HepG2 (cell line): ENCODE results near the gene PAK2. TPM values are rescaled to one million over a fixed set of nuclear protein-coding genes. Genes with fewer than 3 reads are reported as not detected.
A peak's percentile ranks its signal among the peaks of the same experiment; 100 is the strongest.

Experiments
- ATAC-seq: fragments of 200-7000 bp; cut with Tn5 transposase; 3 replicates; pipeline ENCODE4 v1.9.1; 2020; ENCODE audit warnings: mild to moderate bottlenecking, moderate library complexity
- BruUV-seq: library from RNA; stranded (reverse); fragments of 400-500 nt; replicated peaks from 2 replicates; lab custom pipeline; 2021; lab: Mats Ljungman, UMichigan
- CTCF ChIA-PET: fragments of 300-600 bp; formaldehyde crosslinking; extraction: SDS; loops from one replicate; lab custom pipeline; 2021; ENCODE audit warnings: low total read pairs, inconsistent platforms, low intra/inter-chr PET ratio; lab: Yijun Ruan, JAX
- POLR2A ChIA-PET: fragments of 350-600 bp; sonication (Branson Sonifier 250); formaldehyde crosslinking; loops from one replicate; lab custom pipeline; 2020; ENCODE audit warnings: antibody characterized with exemption, inconsistent platforms; lab: Yijun Ruan, JAX
- DNase-seq: peaks from one replicate; pipeline ENCODE4 v3.0.0-alpha.2; 2015; ENCODE audit warnings: low spot score
- FAIRE-seq: peaks from 3 replicates; lab custom pipeline; 2011; peaks lifted over from hg19 to GRCh38; lab: Jason Lieb, UNC
- H2AFZ ChIP-seq: one replicate; pipeline ENCODE4 v1.6.1; 2011; ENCODE audit warnings: low read length, inconsistent platforms
- H3K27ac ChIP-seq: fragments of 300-600 bp; 3 replicates; pipeline ENCODE4 v1.8.0; 2011; ENCODE audit warnings: mixed run types, mild to moderate bottlenecking, mixed read lengths, low read length, inconsistent platforms; ENCODE audit not compliant: insufficient read depth; ENCODE audit errors: extremely low read length
- H3K27me3 ChIP-seq, 2 experiments: fragments of 200-600 bp in 1 of 2; 2 replicates in 1 of 2; 3 replicates in 1 of 2; pipeline versions ENCODE4 v1.6.0 to v1.8.0; 2011; ENCODE audit warnings: low read length in 2 of 2, mild to moderate bottlenecking in 2 of 2, moderate library complexity in 2 of 2, inconsistent platforms in 1 of 2; ENCODE audit not compliant: insufficient read depth in 2 of 2, control insufficient read depth in 1 of 2
- H3K36me3 ChIP-seq, 2 experiments: fragments of 200-600 bp in 1 of 2; replicated peaks in 1 of 2; 2 replicates in 1 of 2; 3 replicates in 1 of 2; pipeline versions ENCODE4 v1.5.1 to v1.8.0; 2011; ENCODE audit warnings: low read length in 2 of 2, inconsistent platforms in 1 of 2; ENCODE audit not compliant: insufficient read depth in 2 of 2, control insufficient read depth in 1 of 2
- H3K4me1 ChIP-seq: 2 replicates; pipeline ENCODE4 v1.5.1; 2012; ENCODE audit warnings: low read length, inconsistent platforms; ENCODE audit not compliant: insufficient read depth
- H3K4me2 ChIP-seq: 2 replicates; pipeline ENCODE4 v1.6.0; 2011; ENCODE audit warnings: low read depth, low read length, inconsistent platforms
- H3K4me3 ChIP-seq, 3 experiments: fragments of 200-600 bp in 1 of 3; sonication (generic), shearing (Covaris generic) in 1 of 3; replicated peaks in 1 of 3; 2 replicates each; pipeline ENCODE4 v1.5.1; 2011 to 2016; ENCODE audit warnings: low read length in 3 of 3, inconsistent platforms in 2 of 3, low read depth in 2 of 3, mild to moderate bottlenecking in 2 of 3, control low read depth in 1 of 3, mixed read lengths in 1 of 3; ENCODE audit not compliant: insufficient read depth in 1 of 3
- H3K79me2 ChIP-seq: one replicate; pipeline ENCODE4 v1.6.1; 2011; ENCODE audit warnings: low read length, inconsistent platforms; ENCODE audit not compliant: insufficient read depth
- H3K9ac ChIP-seq: 2 replicates; pipeline ENCODE4 v1.6.0; 2011; ENCODE audit warnings: mild to moderate bottlenecking, low read depth, low read length, inconsistent platforms; ENCODE audit not compliant: insufficient read depth
- H3K9me3 ChIP-seq: 2 replicates; pipeline ENCODE4 v1.5.1; 2012; ENCODE audit warnings: mild to moderate bottlenecking, low read length
- H4K20me1 ChIP-seq: 2 replicates; pipeline ENCODE4 v1.6.0; 2011; ENCODE audit warnings: inconsistent platforms, mild to moderate bottlenecking, low read length, moderate library complexity; ENCODE audit not compliant: insufficient read depth
- CBX5 ChIP-seq: sonication (generic); formaldehyde crosslinking; IDR thresholded peaks from 2 replicates; pipeline ENCODE4 v1.4.0; 2020; ENCODE audit warnings: missing genetic modification reagents, borderline replicate concordance
- FOXP1 ChIP-seq, 2 experiments: fragments of 450-650 bp in 1 of 2; IDR thresholded peaks; 2 replicates each; pipeline ENCODE4 v1.6.1; 2017 to 2018; ENCODE audit warnings: antibody characterized with exemption in 1 of 2
- PRPF4 ChIP-seq: fragments of 200-400 bp; formaldehyde crosslinking; IDR thresholded peaks from 2 replicates; pipeline ENCODE4 v1.6.1; 2016; ENCODE audit warnings: low read length, low read depth; ENCODE audit not compliant: poor library complexity, severe bottlenecking
- SNAPC2 ChIP-seq: sonication (generic); formaldehyde crosslinking; IDR thresholded peaks from 2 replicates; pipeline ENCODE4 v1.8.1; 2022; ENCODE audit warnings: mild to moderate bottlenecking, missing genetic modification reagents
- SOX13 ChIP-seq, 3 experiments: fragments of 450-650 bp in 1 of 3; sonication (generic) in 1 of 3; formaldehyde crosslinking in 1 of 3; IDR thresholded peaks in 2 of 3; conservative IDR thresholded peaks in 1 of 3; 2 replicates each; pipeline versions ENCODE4 v1.5.0 to v1.6.1; 2016 to 2020; ENCODE audit warnings: antibody characterized with exemption in 1 of 3, mild to moderate bottlenecking in 1 of 3, missing compliant biosample characterization in 1 of 3, missing genetic modification reagents in 1 of 3, moderate library complexity in 1 of 3
- SOX5 ChIP-seq: IDR thresholded peaks from 2 replicates; pipeline ENCODE4 v1.6.1; 2016; ENCODE audit warnings: borderline replicate concordance
- SOX6 ChIP-seq, 2 experiments: fragments of 450-650 bp in 1 of 2; sonication (generic) in 1 of 2; formaldehyde crosslinking in 1 of 2; IDR thresholded peaks; 2 replicates each; pipeline versions ENCODE4 v1.4.0 to v1.6.1; 2017 to 2020; ENCODE audit warnings: antibody characterized with exemption in 1 of 2, mild to moderate bottlenecking in 1 of 2, missing genetic modification reagents in 1 of 2
- SRY ChIP-seq: sonication (generic); formaldehyde crosslinking; IDR thresholded peaks from 2 replicates; pipeline ENCODE4 v1.8.0; 2022; ENCODE audit warnings: mild to moderate bottlenecking, missing genetic modification reagents
- THAP11 ChIP-seq: IDR thresholded peaks from 2 replicates; pipeline ENCODE4 v1.6.1; 2016; ENCODE audit warnings: missing biosample characterization, missing genetic modification reagents
- ZFP82 ChIP-seq: sonication (generic); formaldehyde crosslinking; IDR thresholded peaks from 2 replicates; pipeline ENCODE4 v1.5.1; 2020; ENCODE audit warnings: mild to moderate bottlenecking, missing genetic modification reagents, borderline replicate concordance
- WGBS: methylation state at CpG from one replicate; pipeline ENCODE4 v1.1.6; 2017; ENCODE audit warnings: low lambda C conversion rate; 5-methylcytosine and 5-hydroxymethylcytosine counted together
- in situ Hi-C: cut with HindIII; loops from 2 replicates; pipeline ENCODE4 v1.10.0; 2017; ENCODE audit warnings: low pct_unique_long_range_greater_than_20kb; ENCODE audit not compliant: extremely low pct_ligation_motif_present
- intact Hi-C: fragments of 100-400 bp; cut with micrococcal nuclease; formaldehyde crosslinking; loops from one replicate; pipeline ENCODE4 v1.10.0; 2022; ENCODE audit not compliant: unreplicated experiment
- polyA plus RNA-seq, 8 experiments: library from polyadenylated mRNA; depleted of rRNA in 3 of 8; stranded (reverse) in 7 of 8; unstranded in 1 of 8; fragments of >200 nt; fragmentation: Illumina TruSeq in 4 of 8; extraction: Trizol in 4 of 8; gene quantifications; 2 replicates each; pipeline versions ENCODE4 v1.2.1 to v1.2.3, GENCODE V29; 2011 to 2016; ENCODE audit warnings: low read depth in 4 of 8, missing spikeins in 1 of 8, mixed read lengths in 1 of 8; ENCODE audit not compliant: insufficient read depth in 1 of 8
- total RNA-seq, 5 experiments: library from RNA; depleted of rRNA; stranded (reverse); fragments of >200 nt; fragmentation: Illumina TruSeq; extraction: Trizol; gene quantifications; 2 replicates each; pipeline ENCODE4 v1.2.3, GENCODE V29; 2016; ENCODE audit warnings: low read depth in 1 of 5
- TF ChIP-seq, protein P1 (sequence below): sonication (generic); formaldehyde crosslinking; IDR thresholded peaks from 2 replicates; pipeline ENCODE4 v1.8.0; 2022; ENCODE audit warnings: mild to moderate bottlenecking, missing genetic modification reagents, moderate library complexity
- TF ChIP-seq, protein P2 (sequence below): sonication (generic); formaldehyde crosslinking; conservative IDR thresholded peaks from 2 replicates; pipeline ENCODE4 v1.8.1; 2023; ENCODE audit warnings: missing genetic modification reagents
- TF ChIP-seq, protein P3 (sequence below): sonication (generic); formaldehyde crosslinking; conservative IDR thresholded peaks from 2 replicates; pipeline ENCODE4 v1.4.0; 2020; ENCODE audit warnings: missing genetic modification reagents
- TF ChIP-seq, protein P4 (sequence below): sonication (generic); formaldehyde crosslinking; IDR thresholded peaks from 2 replicates; pipeline ENCODE4 v1.5.0; 2020; ENCODE audit warnings: missing genetic modification reagents
- TF ChIP-seq, protein P5 (sequence below): sonication (generic); formaldehyde crosslinking; IDR thresholded peaks from 2 replicates; pipeline ENCODE4 v1.4.0; 2020; ENCODE audit warnings: mild to moderate bottlenecking, low read depth, missing genetic modification reagents
- TF ChIP-seq, protein P6 (sequence below): IDR thresholded peaks from 2 replicates; pipeline ENCODE4 v1.6.1; 2012; ENCODE audit warnings: inconsistent platforms

The PAK2 gene
- total and polyA plus RNA-seq, 2 of the 13 experiments (the other 11 are each of a cell fraction or from before 2014, with no cell fraction given): 23.0 to 24.7 TPM

DNA sequence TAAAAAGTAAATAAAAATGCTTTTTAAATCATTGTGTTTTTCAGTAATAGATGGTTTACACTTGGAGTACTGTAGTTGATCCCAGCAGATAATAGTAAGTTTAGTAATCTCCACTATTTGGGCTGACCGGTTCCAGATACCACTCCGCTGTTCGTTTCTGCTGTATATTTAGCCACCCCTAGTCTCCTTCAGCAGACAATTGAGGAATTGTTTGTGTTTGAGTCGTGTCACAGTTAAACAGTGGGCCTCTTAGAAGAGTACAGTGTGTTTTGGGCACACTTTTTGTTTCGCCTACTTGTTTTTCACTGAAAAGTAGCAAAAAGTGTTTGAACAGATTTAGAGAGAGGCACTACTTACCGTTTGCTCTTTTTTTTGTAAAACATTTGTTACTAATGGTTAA is 33.2 kb downstream of the PAK2 start:
- 0 out of 2 replicates have a peak overlapping the region, but pooled peaks have one; percentile 27 for H3K9ac ChIP-seq
- BruUV-seq: no TSS peak
- ATAC-seq (peak; percentile 59), DNase-seq (peak; percentile 36), FAIRE-seq (no peak)
- peaks cover 47% of the 10 kb centered on the region for H3K4me1 ChIP-seq
- H3K79me2 ChIP-seq: peaks cover 89% of the 10 kb centered on the region
- H3K9me3 ChIP-seq: no peaks in the 10 kb centered on the region
- ChIA-PET POLR2A (no interaction called here), CTCF (no interaction called here)
- peak overlapping the region; percentile 58 for H3K4me2 ChIP-seq
- no peak overlapping the region for H2AFZ ChIP-seq
- WGBS: 38% methylated on average over 6 of the region's 6 CpGs
- H3K27me3 ChIP-seq: no peaks in the 10 kb centered on the region
- H3K36me3 ChIP-seq: peaks cover 0 to 1% of the 10 kb centered on the region in 2 experiments; a peak in 1 of 5 replicates
- in situ Hi-C loops (no loop called here), intact Hi-C loops (no loop called here)
- H3K27ac ChIP-seq: peak overlapping the region; percentile 60
- peaks cover 22% of the 10 kb centered on the region; the same call in 1 of the 2 replicates for H4K20me1 ChIP-seq
- peak overlapping the region in 1 of 3 experiments; percentile 0; a peak in 1 of 6 replicates for H3K4me3 ChIP-seq
- TF ChIP-seq, protein P1, sequence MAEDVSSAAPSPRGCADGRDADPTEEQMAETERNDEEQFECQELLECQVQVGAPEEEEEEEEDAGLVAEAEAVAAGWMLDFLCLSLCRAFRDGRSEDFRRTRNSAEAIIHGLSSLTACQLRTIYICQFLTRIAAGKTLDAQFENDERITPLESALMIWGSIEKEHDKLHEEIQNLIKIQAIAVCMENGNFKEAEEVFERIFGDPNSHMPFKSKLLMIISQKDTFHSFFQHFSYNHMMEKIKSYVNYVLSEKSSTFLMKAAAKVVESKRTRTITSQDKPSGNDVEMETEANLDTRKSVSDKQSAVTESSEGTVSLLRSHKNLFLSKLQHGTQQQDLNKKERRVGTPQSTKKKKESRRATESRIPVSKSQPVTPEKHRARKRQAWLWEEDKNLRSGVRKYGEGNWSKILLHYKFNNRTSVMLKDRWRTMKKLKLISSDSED (CRISPR knock-in tag): no peak
- no peak for TF ChIP-seq SOX13 (IDR thresholded peaks at IDR 0.05)
- peak in 1 of 2 experiments; percentile 62; a peak in 2 of 4 replicates for TF ChIP-seq SOX13 (CRISPR knock-in tag; conservative IDR thresholded peaks at IDR 0.05 in 1 of 2, IDR thresholded peaks at IDR 0.05 in 1 of 2)
- TF ChIP-seq, protein P2, sequence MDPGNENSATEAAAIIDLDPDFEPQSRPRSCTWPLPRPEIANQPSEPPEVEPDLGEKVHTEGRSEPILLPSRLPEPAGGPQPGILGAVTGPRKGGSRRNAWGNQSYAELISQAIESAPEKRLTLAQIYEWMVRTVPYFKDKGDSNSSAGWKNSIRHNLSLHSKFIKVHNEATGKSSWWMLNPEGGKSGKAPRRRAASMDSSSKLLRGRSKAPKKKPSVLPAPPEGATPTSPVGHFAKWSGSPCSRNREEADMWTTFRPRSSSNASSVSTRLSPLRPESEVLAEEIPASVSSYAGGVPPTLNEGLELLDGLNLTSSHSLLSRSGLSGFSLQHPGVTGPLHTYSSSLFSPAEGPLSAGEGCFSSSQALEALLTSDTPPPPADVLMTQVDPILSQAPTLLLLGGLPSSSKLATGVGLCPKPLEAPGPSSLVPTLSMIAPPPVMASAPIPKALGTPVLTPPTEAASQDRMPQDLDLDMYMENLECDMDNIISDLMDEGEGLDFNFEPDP (CRISPR knock-in tag): no peak
- TF ChIP-seq, protein P3, sequence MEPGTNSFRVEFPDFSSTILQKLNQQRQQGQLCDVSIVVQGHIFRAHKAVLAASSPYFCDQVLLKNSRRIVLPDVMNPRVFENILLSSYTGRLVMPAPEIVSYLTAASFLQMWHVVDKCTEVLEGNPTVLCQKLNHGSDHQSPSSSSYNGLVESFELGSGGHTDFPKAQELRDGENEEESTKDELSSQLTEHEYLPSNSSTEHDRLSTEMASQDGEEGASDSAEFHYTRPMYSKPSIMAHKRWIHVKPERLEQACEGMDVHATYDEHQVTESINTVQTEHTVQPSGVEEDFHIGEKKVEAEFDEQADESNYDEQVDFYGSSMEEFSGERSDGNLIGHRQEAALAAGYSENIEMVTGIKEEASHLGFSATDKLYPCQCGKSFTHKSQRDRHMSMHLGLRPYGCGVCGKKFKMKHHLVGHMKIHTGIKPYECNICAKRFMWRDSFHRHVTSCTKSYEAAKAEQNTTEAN (CRISPR knock-in tag): peak; percentile 63; the same call in 1 of the 2 replicates
- TF ChIP-seq PRPF4: no peak
- no peak for TF ChIP-seq ZFP82 (CRISPR knock-in tag)
- TF ChIP-seq THAP11 (CRISPR knock-in tag): no peak
- TF ChIP-seq FOXP1 (IDR thresholded peaks at IDR 0.05): no peak
- 0 out of 2 replicates have a peak, but pooled peaks have one; percentile 11 for TF ChIP-seq FOXP1 (CRISPR knock-in tag; IDR thresholded peaks at IDR 0.05)
- TF ChIP-seq, protein P4, sequence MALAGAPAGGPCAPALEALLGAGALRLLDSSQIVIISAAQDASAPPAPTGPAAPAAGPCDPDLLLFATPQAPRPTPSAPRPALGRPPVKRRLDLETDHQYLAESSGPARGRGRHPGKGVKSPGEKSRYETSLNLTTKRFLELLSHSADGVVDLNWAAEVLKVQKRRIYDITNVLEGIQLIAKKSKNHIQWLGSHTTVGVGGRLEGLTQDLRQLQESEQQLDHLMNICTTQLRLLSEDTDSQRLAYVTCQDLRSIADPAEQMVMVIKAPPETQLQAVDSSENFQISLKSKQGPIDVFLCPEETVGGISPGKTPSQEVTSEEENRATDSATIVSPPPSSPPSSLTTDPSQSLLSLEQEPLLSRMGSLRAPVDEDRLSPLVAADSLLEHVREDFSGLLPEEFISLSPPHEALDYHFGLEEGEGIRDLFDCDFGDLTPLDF (CRISPR knock-in tag): no peak
- peak; percentile 33; the same call in 1 of the 2 replicates for TF ChIP-seq SOX5 (CRISPR knock-in tag)
- no peak for TF ChIP-seq SRY (CRISPR knock-in tag)
- TF ChIP-seq CBX5: no peak
- TF ChIP-seq, protein P5, sequence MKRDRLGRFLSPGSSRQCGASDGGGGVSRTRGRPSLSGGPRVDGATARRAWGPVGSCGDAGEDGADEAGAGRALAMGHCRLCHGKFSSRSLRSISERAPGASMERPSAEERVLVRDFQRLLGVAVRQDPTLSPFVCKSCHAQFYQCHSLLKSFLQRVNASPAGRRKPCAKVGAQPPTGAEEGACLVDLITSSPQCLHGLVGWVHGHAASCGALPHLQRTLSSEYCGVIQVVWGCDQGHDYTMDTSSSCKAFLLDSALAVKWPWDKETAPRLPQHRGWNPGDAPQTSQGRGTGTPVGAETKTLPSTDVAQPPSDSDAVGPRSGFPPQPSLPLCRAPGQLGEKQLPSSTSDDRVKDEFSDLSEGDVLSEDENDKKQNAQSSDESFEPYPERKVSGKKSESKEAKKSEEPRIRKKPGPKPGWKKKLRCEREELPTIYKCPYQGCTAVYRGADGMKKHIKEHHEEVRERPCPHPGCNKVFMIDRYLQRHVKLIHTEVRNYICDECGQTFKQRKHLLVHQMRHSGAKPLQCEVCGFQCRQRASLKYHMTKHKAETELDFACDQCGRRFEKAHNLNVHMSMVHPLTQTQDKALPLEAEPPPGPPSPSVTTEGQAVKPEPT (CRISPR knock-in tag): no peak
- TF ChIP-seq SOX6 (IDR thresholded peaks at IDR 0.05): no peak
- TF ChIP-seq SOX6 (CRISPR knock-in tag; IDR thresholded peaks at IDR 0.05): peak; percentile 68
- TF ChIP-seq, protein P6, sequence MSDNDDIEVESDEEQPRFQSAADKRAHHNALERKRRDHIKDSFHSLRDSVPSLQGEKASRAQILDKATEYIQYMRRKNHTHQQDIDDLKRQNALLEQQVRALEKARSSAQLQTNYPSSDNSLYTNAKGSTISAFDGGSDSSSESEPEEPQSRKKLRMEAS: no peak
- no peak for TF ChIP-seq SNAPC2 (CRISPR knock-in tag)
